Measurements from ENCODE around the gene KANSL1. TPM values are rescaled to one million over a fixed set of nuclear protein-coding genes. Genes with fewer than 3 reads are reported as not detected.

KANSL1 gene
- total and polyA plus RNA-seq, 2 experiments from 2014 or later: 49.0 to 206 TPM

- Histone ChIP-seq H3K4me1 (ENCODE audit: insufficient read depth) (no peaks in the 10 kb centered on the region), H3F3A (replicated peaks; ENCODE audit: low read depth) (no peaks in the 10 kb centered on the region), H3K4me2 (no peak overlapping the region), H2AFZ (no peak overlapping the region), H3K36me3 (ENCODE audit: insufficient read depth) (no peaks in the 10 kb centered on the region), H3K27me3 (ENCODE audit: insufficient read depth) (no peaks in the 10 kb centered on the region), H4K20me1 (replicated peaks; ENCODE audit: insufficient read depth) (no peaks in the 10 kb centered on the region), H3K27ac (ENCODE audit: low read depth) (no peak overlapping the region), H3K79me2 (replicated peaks; ENCODE audit: insufficient read depth) (no peaks in the 10 kb centered on the region), H3K4me3 (no peak overlapping the region), H3K9me2 (ENCODE audit: insufficient read depth) (no peaks in the 10 kb centered on the region)
- DNase-seq (ENCODE audit: low spot score) (no peak), ATAC-seq (no peak)
- Mint-ChIP-seq H3K4me1 (no peaks in the 10 kb centered on the region; the same call in 2 of the 3 replicates), H3K36me3 (ENCODE audit: low read depth) (no peaks in the 10 kb centered on the region), H3K27ac (no peak overlapping the region), H3K4me3 (no peak overlapping the region), H3K9me3 (no peaks in the 10 kb centered on the region), H3K27me3 (ENCODE audit: insufficient read depth, low read depth, poor library complexity) (peaks cover 8% of the 10 kb centered on the region)
- TF ChIP-seq EZH2phosphoT487 (IDR thresholded peaks at IDR 0.05; ENCODE audit: unreplicated experiment) (no peak), JUNB (IDR thresholded peaks at IDR 0.05; ENCODE audit: unreplicated experiment) (no peak), NANOG (IDR thresholded peaks at IDR 0.05; ENCODE audit: borderline replicate concordance) (no peak), CREB1 (CRISPR knock-in tag; IDR thresholded peaks at IDR 0.05; ENCODE audit: low read depth) (no peak), POLR2AphosphoS5 (IDR thresholded peaks at IDR 0.05; ENCODE audit: low read depth) (no peak), STAT1 (IDR thresholded peaks at IDR 0.05; ENCODE audit: unreplicated experiment) (no peak), ZNF114 (CRISPR knock-in tag; IDR thresholded peaks at IDR 0.05) (no peak), ZNF331 (CRISPR knock-in tag; IDR thresholded peaks at IDR 0.05; ENCODE audit: low read depth) (no peak), EZH2 (IDR thresholded peaks at IDR 0.05; ENCODE audit: low read depth, unreplicated experiment) (no peak), CTCF (conservative IDR thresholded peaks at IDR 0.05; ENCODE audit: low read depth in 2 of 2) (no peak)
- TF ChIP-seq, protein P1, sequence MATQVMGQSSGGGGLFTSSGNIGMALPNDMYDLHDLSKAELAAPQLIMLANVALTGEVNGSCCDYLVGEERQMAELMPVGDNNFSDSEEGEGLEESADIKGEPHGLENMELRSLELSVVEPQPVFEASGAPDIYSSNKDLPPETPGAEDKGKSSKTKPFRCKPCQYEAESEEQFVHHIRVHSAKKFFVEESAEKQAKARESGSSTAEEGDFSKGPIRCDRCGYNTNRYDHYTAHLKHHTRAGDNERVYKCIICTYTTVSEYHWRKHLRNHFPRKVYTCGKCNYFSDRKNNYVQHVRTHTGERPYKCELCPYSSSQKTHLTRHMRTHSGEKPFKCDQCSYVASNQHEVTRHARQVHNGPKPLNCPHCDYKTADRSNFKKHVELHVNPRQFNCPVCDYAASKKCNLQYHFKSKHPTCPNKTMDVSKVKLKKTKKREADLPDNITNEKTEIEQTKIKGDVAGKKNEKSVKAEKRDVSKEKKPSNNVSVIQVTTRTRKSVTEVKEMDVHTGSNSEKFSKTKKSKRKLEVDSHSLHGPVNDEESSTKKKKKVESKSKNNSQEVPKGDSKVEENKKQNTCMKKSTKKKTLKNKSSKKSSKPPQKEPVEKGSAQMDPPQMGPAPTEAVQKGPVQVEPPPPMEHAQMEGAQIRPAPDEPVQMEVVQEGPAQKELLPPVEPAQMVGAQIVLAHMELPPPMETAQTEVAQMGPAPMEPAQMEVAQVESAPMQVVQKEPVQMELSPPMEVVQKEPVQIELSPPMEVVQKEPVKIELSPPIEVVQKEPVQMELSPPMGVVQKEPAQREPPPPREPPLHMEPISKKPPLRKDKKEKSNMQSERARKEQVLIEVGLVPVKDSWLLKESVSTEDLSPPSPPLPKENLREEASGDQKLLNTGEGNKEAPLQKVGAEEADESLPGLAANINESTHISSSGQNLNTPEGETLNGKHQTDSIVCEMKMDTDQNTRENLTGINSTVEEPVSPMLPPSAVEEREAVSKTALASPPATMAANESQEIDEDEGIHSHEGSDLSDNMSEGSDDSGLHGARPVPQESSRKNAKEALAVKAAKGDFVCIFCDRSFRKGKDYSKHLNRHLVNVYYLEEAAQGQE (IDR thresholded peaks at IDR 0.05; ENCODE audit: unreplicated experiment): no peak
- TF ChIP-seq, protein P2, sequence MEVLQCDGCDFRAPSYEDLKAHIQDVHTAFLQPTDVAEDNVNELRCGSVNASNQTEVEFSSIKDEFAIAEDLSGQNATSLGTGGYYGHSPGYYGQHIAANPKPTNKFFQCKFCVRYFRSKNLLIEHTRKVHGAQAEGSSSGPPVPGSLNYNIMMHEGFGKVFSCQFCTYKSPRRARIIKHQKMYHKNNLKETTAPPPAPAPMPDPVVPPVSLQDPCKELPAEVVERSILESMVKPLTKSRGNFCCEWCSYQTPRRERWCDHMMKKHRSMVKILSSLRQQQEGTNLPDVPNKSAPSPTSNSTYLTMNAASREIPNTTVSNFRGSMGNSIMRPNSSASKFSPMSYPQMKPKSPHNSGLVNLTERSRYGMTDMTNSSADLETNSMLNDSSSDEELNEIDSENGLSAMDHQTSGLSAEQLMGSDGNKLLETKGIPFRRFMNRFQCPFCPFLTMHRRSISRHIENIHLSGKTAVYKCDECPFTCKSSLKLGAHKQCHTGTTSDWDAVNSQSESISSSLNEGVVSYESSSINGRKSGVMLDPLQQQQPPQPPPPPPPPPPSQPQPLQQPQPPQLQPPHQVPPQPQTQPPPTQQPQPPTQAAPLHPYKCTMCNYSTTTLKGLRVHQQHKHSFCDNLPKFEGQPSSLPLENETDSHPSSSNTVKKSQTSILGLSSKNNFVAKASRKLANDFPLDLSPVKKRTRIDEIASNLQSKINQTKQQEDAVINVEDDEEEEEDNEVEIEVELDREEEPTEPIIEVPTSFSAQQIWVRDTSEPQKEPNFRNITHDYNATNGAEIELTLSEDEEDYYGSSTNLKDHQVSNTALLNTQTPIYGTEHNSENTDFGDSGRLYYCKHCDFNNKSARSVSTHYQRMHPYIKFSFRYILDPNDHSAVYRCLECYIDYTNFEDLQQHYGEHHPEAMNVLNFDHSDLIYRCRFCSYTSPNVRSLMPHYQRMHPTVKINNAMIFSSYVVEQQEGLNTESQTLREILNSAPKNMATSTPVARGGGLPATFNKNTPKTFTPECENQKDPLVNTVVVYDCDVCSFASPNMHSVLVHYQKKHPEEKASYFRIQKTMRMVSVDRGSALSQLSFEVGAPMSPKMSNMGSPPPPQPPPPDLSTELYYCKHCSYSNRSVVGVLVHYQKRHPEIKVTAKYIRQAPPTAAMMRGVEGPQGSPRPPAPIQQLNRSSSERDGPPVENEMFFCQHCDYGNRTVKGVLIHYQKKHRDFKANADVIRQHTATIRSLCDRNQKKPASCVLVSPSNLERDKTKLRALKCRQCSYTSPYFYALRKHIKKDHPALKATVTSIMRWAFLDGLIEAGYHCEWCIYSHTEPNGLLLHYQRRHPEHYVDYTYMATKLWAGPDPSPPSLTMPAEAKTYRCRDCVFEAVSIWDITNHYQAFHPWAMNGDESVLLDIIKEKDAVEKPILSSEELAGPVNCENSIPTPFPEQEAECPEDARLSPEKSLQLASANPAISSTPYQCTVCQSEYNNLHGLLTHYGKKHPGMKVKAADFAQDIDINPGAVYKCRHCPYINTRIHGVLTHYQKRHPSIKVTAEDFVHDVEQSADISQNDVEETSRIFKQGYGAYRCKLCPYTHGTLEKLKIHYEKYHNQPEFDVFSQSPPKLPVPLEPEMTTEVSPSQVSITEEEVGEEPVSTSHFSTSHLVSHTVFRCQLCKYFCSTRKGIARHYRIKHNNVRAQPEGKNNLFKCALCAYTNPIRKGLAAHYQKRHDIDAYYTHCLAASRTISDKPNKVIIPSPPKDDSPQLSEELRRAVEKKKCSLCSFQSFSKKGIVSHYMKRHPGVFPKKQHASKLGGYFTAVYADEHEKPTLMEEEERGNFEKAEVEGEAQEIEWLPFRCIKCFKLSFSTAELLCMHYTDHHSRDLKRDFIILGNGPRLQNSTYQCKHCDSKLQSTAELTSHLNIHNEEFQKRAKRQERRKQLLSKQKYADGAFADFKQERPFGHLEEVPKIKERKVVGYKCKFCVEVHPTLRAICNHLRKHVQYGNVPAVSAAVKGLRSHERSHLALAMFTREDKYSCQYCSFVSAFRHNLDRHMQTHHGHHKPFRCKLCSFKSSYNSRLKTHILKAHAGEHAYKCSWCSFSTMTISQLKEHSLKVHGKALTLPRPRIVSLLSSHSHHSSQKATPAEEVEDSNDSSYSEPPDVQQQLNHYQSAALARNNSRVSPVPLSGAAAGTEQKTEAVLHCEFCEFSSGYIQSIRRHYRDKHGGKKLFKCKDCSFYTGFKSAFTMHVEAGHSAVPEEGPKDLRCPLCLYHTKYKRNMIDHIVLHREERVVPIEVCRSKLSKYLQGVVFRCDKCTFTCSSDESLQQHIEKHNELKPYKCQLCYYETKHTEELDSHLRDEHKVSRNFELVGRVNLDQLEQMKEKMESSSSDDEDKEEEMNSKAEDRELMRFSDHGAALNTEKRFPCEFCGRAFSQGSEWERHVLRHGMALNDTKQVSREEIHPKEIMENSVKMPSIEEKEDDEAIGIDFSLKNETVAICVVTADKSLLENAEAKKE (CRISPR knock-in tag; IDR thresholded peaks at IDR 0.05): no peak
- TF ChIP-seq, protein P3, sequence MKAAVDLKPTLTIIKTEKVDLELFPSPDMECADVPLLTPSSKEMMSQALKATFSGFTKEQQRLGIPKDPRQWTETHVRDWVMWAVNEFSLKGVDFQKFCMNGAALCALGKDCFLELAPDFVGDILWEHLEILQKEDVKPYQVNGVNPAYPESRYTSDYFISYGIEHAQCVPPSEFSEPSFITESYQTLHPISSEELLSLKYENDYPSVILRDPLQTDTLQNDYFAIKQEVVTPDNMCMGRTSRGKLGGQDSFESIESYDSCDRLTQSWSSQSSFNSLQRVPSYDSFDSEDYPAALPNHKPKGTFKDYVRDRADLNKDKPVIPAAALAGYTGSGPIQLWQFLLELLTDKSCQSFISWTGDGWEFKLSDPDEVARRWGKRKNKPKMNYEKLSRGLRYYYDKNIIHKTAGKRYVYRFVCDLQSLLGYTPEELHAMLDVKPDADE (IDR thresholded peaks at IDR 0.05): no peak
Measured at GRCh38 chr17:46013127-46013501, 180.1 kb downstream of the KANSL1 start.
